GM18907 (cell line): ENCODE data around the gene ABTB2.

ENCODE experiments used
- ATAC-seq: cut with Tn5 transposase; IDR thresholded peaks from one replicate; pipeline ENCODE4 v1.9.1; 2021; ENCODE audit warnings: mild to moderate bottlenecking, moderate library complexity; ENCODE audit not compliant: unreplicated experiment

Gene ABTB2

DNA sequence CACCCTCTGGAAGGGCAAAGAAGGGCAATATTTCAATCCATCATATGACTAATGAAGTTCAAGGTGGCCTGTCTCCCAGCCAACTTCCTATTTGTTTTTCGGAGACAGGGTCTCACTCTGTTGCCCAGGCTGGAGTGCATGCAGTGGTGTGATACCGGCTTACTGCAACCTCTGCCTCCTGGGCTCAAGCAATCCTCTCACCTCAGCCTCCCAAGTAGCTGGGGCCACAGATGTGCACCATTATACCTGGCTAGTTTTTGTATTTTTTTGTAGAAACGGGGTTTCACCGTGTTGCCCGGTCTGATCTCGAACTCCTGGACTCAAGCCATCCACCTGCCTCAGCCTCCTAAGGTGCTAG, 13.4 kb downstream of the ABTB2 start:
- no peak for ATAC-seq

DNA sequence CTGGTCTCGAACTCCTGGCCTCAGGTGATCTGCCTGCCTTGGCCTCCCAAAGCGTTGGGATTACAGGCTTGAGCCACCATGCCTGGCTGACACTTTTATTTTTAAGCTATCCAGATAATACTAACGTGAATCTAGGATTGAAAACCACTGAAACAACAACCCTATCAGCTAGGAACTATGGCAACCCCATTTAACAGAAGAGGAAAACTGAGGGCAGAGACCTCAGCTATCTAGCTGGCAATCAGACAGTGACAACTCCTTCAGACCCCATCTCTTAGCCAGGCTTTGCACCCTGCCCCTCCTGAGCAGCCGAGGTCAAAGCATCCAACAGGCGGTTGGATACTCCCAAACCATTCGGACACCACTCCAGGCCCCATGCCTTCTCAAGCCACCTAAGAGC, 14.1 kb downstream of the ABTB2 start:
- ATAC-seq = no peak

GRCh38 chr11:34343153-34343552, 14.7 kb downstream of the ABTB2 start:
- ATAC-seq = no peak

DNA sequence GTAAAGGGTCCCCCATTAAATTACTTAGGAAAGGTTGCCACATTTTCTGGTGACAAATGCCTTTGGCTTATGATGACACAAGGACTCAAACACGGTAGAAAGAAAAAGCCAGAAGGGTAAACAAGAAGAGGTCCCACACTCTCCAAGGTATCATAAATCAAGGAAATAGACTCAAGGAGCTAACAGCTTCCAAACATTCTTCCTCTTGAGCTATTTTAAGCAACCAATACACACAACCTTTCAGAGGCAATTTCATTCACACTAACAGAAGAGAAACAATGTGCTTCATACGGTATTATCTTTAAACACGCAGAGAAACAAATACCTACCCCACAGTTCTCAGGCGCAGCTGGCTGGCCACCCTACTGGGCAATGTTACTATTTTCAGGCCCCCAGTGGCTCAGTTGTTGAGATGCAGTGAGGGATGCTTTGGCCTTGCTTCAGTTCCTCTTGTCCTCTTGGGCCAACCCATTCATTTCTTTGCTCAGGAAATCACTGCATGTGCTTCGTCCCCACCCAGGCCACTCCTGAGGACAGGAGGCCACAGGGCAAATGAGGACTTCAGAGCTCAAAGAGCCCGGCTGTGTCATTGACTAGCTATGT, 15.8 kb downstream of the ABTB2 start:
- no peak for ATAC-seq

GRCh38 chr11:34341096-34341495, 16.7 kb downstream of the ABTB2 start:
- ATAC-seq = no peak

- no peak for ATAC-seq
These were observed 17.2 kb downstream of the ABTB2 start for GRCh38 chr11:34340653-34341052.

DNA sequence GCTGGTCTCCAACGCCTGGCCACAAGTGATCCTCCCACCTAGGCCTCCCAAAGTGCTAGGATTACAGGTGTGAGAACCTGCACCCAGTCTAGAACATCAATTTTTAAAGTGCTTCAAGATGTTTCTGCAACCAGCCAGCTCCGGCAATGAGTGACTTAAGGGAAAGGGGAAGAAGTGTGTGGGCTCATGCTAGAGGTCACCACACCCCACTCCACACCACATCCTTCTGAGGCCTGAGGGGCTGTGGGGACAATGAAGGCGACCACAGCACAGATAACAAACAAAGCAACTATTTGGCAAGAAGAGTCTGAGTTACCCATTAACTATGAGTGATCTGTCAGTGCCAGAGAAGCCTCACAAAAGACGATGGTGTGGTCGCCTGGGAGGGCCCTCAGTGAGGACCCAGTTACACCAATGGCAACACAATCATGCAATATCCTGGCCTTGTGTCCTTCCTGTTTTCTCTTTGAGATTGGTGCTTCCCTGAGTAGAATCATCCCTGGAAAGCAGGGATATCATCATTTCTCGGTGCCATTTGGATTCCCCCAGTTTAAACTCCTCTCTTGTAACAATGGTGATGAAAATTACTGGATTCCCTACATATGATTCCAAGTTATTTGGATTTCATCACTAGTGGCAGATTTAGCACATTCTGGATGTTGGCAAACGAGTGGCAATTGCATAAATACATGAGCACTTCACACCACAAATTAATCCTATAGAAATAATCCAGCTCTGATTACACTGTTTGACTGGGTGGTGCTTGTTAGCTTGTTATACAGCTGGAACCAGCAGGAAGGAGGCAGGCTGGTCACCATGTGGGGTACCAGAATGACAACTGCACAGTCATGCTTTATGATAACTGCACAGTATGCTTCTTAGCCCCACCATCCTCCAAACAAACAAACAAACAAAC, 18.4 kb downstream of the ABTB2 start:
- ATAC-seq = peak; percentile 96

- ATAC-seq = no peak
These were observed 20.8 kb downstream of the ABTB2 start for GRCh38 chr11:34337016-34337415.

GRCh38 chr11:34335801-34336200, 22.0 kb downstream of the ABTB2 start:
- ATAC-seq = no peak

DNA sequence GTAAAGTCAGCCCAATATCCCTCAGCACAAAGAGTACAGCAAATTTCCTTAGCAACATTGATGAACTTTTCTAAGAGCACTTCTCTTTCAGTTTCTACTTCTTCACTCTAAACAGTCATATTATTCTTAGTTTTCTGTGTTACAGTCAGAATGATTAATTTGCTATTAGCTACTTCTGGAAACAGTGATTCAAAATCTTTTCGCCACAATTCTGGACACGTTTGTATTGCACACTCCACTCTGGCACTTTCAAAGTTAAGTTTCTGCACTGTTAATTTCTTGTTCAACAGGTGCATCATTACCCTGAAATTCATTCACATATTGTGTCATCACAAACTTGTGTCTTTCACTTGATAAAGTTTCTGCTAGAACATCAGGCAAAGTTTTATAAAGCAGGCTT, 22.5 kb downstream of the ABTB2 start:
- no peak for ATAC-seq

DNA sequence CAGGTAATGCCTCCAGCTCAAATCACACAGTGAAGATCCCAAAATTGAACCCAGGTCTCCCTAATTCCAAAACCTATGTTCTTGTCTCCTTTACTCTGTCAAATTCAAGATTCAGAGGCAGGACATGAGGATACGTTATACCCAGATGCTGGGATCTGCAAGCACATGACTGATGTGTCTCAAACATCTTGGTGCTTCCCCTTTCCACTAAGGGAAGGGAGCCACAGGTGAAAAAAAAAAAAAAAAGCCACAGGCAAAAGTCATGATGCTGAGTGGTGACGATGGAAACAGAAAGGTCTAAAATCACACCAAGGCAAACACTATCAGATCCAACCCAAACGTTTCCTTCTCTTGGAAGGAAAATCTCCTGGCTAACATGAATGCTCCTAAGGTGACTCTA, 24.0 kb downstream of the ABTB2 start:
- no peak for ATAC-seq

DNA sequence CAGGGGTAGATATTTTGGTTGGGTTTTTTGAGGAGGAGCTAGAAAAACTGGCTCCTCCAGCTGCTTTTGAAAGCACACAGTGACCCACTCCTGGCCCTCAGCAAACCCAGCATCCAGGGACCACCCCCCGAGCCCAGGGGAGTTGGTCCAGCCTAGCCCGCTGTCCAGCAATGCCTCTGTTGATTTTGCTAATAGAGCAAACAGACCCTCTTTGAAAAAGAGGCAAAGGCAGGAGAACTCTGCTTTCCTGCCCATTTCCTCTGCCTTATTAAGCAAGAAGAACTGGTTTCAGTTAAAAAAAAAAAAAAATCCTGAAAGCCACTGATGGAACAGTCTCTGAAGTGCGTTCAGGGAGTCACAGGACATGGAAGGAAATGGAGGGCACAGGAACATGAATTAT, 25.3 kb downstream of the ABTB2 start:
- no peak for ATAC-seq

DNA sequence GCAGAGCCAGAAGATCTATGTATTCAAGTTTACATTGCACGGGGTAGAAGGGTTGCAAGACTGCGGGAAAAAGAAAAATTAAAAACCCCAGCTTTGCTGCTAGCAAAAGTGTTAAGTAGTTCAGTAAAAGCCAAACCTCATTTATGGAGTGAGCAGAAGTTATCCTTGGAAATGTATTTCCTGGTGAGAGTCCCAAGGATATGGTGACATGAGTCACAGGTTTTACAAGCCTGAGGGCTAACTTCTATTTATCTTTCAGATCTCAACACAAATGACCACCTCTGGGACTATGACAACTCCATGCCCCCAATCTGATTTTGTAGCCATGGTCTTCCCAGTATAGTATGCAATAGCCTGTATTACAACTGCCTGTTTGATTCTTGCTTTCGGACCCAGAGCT, 26.1 kb downstream of the ABTB2 start:
- no peak for ATAC-seq

GRCh38 chr11:34331329-34331728, 26.5 kb downstream of the ABTB2 start:
- no peak for ATAC-seq

- ATAC-seq = no peak
These were observed 27.2 kb downstream of the ABTB2 start for GRCh38 chr11:34330653-34331052.

DNA sequence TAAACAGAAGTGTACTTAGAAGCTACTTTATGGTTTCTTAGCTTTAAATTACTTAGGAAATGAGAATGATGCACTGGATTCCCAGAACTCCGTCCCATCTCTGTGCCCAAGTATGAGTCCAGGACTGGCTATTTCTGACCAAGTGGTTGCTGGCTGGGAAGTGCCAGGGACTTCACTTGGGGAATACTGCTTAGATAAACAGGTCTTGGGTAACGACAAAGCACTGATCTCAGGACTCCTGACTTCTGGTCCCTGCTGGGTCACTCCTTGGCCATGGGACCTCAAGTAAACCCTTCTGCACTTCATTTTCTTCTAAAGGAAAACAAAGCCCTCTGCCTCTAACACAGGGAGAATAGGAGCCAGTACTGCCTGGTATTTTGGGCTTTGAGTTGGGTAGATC, 27.9 kb downstream of the ABTB2 start:
- no peak for ATAC-seq

DNA sequence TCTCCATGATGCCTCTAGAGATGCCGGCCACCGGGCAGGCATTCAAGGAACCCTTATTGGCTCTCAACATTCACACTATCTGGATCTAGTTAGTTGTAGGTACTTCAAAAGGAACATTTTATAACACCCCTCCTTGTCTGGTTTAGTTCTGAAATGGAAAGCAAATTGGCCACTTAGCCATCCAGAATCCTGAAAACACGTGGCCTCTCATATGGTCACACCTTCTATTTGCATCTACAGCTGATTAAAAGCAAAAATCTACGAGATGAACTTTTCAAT, 29.2 kb downstream of the ABTB2 start:
- no peak for ATAC-seq

GRCh38 chr11:34327804-34328631, 29.8 kb downstream of the ABTB2 start:
- ATAC-seq = no peak

GRCh38 chr11:34324466-34324865, 33.3 kb downstream of the ABTB2 start:
- no peak for ATAC-seq

DNA sequence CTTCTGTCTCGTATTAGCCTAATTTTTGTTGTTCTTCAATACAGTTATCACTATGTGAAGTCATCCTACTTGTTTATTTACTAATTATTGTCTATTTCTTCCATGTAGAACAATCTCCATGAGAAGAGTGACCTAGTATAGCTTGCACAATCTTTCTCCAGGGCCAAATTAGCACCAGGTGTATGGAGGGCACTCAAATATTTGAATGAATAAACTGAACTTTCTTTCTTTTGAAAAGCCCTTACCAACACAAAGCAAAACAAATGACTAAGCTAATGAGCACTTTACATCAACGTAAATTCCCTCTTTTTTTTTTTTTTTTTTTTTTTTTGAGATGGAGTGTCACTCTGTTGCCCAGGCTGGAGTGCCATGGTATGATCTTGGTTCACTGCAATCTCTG, 34.2 kb downstream of the ABTB2 start:
- ATAC-seq = no peak

GRCh38 chr11:34318111-34319037, 39.4 kb downstream of the ABTB2 start:
- no peak for ATAC-seq
